ENCODE data around the gene EXOC7. TPM values are rescaled to one million over a fixed set of nuclear protein-coding genes. Genes with fewer than 3 reads are reported as not detected.
"Not testable (repeated sequence)": the region's sequence is repeated elsewhere in the genome, so short reads cannot be mapped to it uniquely, and the experiment has no call there.

The EXOC7 gene
- total and polyA plus RNA-seq, 8 donors: 31.8 to 280 (median 68.1) TPM

- peaks cover 66 to 100% (median 98%) of the 10 kb centered on the region in 4 donors for H3K36me3 ChIP-seq
- intact Hi-C loops (cut with DNase I; ENCODE audit: low total_unique reads): no loop called here
- H3K9me3 ChIP-seq: no peaks in the 10 kb centered on the region
- H3K27ac ChIP-seq: no peak overlapping the region
- no peak for DNase-seq
- no peak overlapping the region for H3K4me3 ChIP-seq
- H3K27me3 ChIP-seq: no peaks in the 10 kb centered on the region
- 86 to 94% (median 88%) methylated on average over 3 of the region's 3 CpGs for WGBS, 5 donors
- no peak for TF ChIP-seq EP300 (IDR thresholded peaks at IDR 0.05)
- H3K4me1 ChIP-seq: peaks cover 0 to 23% (median 11%) of the 10 kb centered on the region in 4 donors
Measured at GRCh38 chr17:76049239-76049638, 54.3 kb downstream of the EXOC7 start.

GRCh38 chr17:76048711-76049110 is 54.9 kb downstream of the EXOC7 start:
- Histone ChIP-seq H3K27me3 (no peaks in the 10 kb centered on the region), H3K27ac (no peak overlapping the region), H3K9me3 (no peaks in the 10 kb centered on the region), H3K36me3 (peaks cover 71 to 100% (median 98%) of the 10 kb centered on the region in 4 donors), H3K4me3 (no peak overlapping the region), H3K4me1 (peaks cover 0 to 18% (median 9%) of the 10 kb centered on the region in 4 donors)
- no peak for TF ChIP-seq POLR2AphosphoS5 (IDR thresholded peaks at IDR 0.05)
- TF ChIP-seq POLR2A (IDR thresholded peaks at IDR 0.05): no peak
- TF ChIP-seq CTCF (IDR thresholded peaks at IDR 0.05): no peak
- TF ChIP-seq EP300 (IDR thresholded peaks at IDR 0.05): no peak
- 79 to 83% (median 82%) methylated on average over 9 of the region's 9 CpGs for WGBS, 5 donors
- no peak for DNase-seq
- intact Hi-C loops (cut with DNase I; ENCODE audit: low total_unique reads): no loop called here

- H3K36me3 ChIP-seq: peaks cover 77 to 100% (median 98%) of the 10 kb centered on the region in 4 donors
- H3K27me3 ChIP-seq: no peaks in the 10 kb centered on the region
- H3K4me3 ChIP-seq: no peak overlapping the region
- no peak for TF ChIP-seq EP300 (IDR thresholded peaks at IDR 0.05)
- TF ChIP-seq POLR2A (IDR thresholded peaks at IDR 0.05): no peak
- no peak for TF ChIP-seq POLR2AphosphoS5 (IDR thresholded peaks at IDR 0.05)
- no peak for TF ChIP-seq CTCF (IDR thresholded peaks at IDR 0.05)
- peaks cover 0 to 14% (median 6%) of the 10 kb centered on the region in 4 donors for H3K4me1 ChIP-seq
- no peak for DNase-seq
- H3K27ac ChIP-seq: no peak overlapping the region
- WGBS, 5 donors: 79 to 88% (median 81%) methylated on average over 9 of the region's 9 CpGs
- H3K9me3 ChIP-seq: no peaks in the 10 kb centered on the region
- intact Hi-C loops (cut with DNase I; ENCODE audit: low total_unique reads): no loop called here
Measured at GRCh38 chr17:76048025-76048605, 55.5 kb downstream of the EXOC7 start.

GRCh38 chr17:76046064-76046463 is 57.5 kb downstream of the EXOC7 start:
- Histone ChIP-seq H3K27ac (no peak overlapping the region), H3K9me3 (no peaks in the 10 kb centered on the region), H3K4me3 (no peak overlapping the region), H3K4me1 (peaks cover 0 to 3% (median under 1%) of the 10 kb centered on the region in 4 donors), H3K36me3 (peaks cover 92 to 100% (median 100%) of the 10 kb centered on the region in 4 donors), H3K27me3 (no peaks in the 10 kb centered on the region)
- WGBS, 5 donors: 79 to 91% (median 88%) methylated on average over 6 to 8 of the region's 8 CpGs
- intact Hi-C loops (cut with DNase I; ENCODE audit: low total_unique reads): no loop called here
- DNase-seq: no peak
- TF ChIP-seq EP300 (IDR thresholded peaks at IDR 0.05) (no peak), CTCF (IDR thresholded peaks at IDR 0.05) (no peak), POLR2AphosphoS5 (IDR thresholded peaks at IDR 0.05) (no peak), POLR2A (IDR thresholded peaks at IDR 0.05) (no peak)

- not testable (repeated sequence) for H3K27ac ChIP-seq
Measured at GRCh38 chr17:76044475-76045007, 59.0 kb downstream of the EXOC7 start.

GRCh38 chr17:76042868-76043267 is 60.7 kb downstream of the EXOC7 start:
- H3K27me3 ChIP-seq; DNase-seq; H3K9me3 ChIP-seq; H3K4me1 ChIP-seq; H3K27ac ChIP-seq; intact Hi-C loops (cut with DNase I; ENCODE audit: low total_unique reads); H3K4me3 ChIP-seq: not testable (repeated sequence)
- H3K36me3 ChIP-seq: peaks cover 93 to 100% (median 99%) of the 10 kb centered on the region in 4 donors
- WGBS, 5 donors: 94 to 100% (median 98%) methylated on average over 3 of the region's 3 CpGs

More at GRCh38 chr17:76044475-76045007, 59.0 kb downstream of the EXOC7 start:
- DNase-seq; H3K4me1 ChIP-seq; intact Hi-C loops (cut with DNase I; ENCODE audit: low total_unique reads); H3K27me3 ChIP-seq; H3K9me3 ChIP-seq; H3K4me3 ChIP-seq: not testable (repeated sequence)
- peaks cover 99 to 100% (median 100%) of the 10 kb centered on the region in 4 donors for H3K36me3 ChIP-seq
- 76 to 82% (median 80%) methylated on average over 9 to 11 of the region's 11 CpGs for WGBS, 5 donors
